HG03457 (cell line): ENCODE results near the gene MRPS27.
"Not testable (repeated sequence)": the region's sequence is repeated elsewhere in the genome, so short reads cannot be mapped to it uniquely, and the experiment has no call there.

ENCODE experiments used
- ATAC-seq: cut with Tn5 transposase; IDR thresholded peaks from one replicate; pipeline ENCODE4 v1.9.1; 2021; ENCODE audit warnings: moderate number of reproducible peaks; ENCODE audit not compliant: unreplicated experiment

MRPS27 gene

DNA sequence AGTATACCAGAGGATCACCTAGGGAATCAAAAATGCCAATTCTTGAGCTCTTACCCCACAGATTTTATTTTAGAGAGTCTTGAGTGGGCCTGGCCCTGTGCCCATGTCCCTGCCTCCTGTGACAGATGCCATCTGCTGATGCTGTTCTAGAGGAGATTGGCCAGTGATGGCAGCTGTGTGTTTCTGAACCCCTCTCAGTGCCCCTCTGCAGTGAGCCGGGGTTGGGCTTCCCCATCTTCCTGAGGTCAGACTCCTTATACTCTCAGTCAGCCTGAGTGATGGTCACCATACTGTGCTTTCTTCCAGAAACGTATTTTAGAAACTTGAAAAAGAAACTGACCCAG, 6.2 kb upstream of the MRPS27 start:
- ATAC-seq, result no peak

DNA sequence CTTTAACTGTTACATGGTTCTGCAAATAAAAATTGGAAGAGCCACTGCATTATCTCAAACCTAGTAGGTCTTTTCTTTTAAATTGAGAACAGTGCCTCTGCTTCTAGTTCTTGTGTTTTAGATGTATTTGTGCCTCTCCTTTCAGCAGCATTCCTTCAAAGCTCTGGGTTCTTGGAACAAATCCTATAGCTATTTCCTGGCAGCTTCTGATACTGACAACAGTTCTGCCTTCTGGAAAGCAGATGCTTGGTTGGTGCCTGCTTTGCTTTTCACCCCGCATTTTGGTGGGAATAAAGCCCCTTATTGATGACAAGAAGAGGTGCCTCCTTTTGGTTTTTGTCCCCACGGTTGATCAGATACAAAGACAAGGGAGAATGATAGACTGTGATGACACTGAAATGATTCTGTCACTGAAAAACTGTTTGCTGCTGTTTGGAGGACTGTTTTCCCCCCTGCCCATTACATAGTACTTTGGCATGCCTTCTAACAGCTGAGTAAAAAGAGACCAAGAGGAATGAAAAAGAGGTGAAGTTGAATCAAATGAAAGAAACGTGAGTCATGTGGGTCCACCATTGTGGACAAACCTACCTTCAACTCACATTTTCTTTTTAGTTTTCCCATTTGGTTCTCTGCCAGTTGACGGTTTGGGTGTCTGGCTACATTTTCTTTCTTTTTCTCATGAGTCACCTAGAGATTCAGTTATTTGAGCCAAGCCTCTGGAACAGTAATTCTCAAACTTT, 5.7 kb upstream of the MRPS27 start:
- ATAC-seq, result no peak

DNA sequence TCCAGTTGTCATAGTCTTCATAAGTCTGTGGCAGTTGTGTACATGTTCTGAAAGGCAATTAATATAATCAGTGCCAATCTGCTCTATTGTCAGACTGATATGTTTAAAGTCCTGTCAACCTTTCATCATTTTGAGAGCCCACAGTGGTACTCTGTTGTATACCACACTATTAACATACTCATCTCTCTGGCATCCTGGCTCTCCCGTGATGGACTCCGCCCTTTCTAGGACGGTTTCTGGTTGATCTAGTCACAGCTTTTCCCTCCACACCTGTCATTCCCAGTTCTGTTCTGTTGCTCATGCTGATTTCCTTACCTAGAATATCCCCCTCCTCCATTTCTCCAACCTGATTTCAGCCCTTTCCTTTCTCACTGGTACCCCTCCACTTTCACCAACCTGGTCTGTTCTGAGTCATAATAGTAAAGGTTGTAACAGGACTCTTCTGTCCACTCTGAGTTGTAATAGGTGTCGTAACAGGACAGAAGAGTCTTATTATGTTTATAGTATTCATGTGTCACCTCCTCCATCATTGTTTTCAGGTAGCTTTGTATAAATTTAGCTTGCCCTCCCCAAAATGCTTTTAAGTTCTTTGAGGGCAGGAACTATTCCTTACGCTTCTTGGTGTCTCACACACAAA, 4.3 kb upstream of the MRPS27 start:
- ATAC-seq, result no peak

DNA sequence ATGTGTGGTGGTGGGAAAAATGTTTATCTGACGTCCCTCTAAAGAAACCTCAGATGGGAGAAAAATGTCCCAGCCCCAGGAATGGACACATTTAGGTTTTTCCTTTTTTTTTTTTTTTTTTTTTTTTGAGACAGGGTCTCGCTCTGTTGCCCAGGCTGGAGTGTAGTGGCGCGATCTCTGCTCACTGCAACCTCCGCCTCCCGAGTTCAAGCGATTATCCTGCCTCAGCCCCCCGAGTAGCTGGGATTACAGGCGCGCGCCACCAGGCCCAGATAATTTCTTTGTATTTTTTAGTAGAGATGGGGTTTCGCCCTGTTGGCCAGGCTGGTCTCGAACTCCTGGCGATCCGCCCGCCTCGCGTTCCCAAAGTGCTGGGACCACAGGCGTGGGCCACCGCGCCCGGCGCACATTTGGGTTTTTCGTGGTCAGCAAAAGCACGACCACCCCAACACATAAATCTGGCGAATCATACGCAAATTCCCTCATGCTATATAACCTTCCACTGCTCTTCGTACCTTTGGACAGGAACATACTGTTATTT, 535 bp downstream of the MRPS27 start:
- ATAC-seq, result not testable (repeated sequence)

DNA sequence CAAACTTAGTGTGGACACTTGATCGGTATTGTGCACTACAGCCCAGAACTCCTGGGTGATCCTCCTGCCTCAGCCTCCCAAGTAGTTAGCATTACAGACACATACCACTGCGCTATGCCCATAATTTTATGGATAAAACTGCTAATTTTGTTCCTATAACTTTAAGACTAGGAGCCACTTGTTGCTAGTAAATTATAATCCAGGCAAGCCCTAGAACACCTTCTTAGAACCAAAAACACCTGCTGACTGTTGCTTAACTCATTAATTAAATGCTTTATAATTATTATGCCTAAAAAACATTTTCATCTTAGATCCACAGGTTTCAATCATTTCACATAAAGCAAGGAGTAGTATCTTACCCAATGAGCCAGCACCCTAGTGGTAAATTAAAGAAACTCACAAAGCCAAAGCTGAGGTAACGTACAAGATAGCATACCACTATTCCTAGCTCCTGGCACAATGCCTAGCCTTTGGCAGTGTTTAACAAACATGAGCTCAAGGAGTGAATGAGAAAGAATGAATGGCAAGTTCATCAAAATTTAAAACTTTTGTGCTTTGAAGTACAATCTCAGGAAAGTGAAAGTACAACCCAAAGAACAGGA, 5.4 kb downstream of the MRPS27 start:
- ATAC-seq, result no peak

DNA sequence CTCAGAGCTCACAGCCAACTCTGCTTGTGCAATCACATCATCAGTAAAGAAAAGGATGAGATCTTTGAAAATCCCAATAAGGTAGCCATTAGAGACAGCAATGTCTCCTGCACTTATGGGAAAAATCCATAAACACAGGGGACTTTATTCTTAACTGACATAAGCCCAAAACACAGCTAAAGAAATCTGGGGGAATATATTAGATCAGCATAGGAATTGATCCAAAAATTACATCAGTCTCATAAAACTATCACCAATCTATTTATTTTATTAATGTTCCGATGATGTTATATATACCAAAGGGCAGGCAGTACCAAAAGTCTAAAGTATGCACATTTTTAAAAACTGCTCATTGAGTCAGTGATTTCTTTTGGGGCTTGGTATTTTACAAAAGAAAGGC, 6.9 kb downstream of the MRPS27 start:
- no peak for ATAC-seq

DNA sequence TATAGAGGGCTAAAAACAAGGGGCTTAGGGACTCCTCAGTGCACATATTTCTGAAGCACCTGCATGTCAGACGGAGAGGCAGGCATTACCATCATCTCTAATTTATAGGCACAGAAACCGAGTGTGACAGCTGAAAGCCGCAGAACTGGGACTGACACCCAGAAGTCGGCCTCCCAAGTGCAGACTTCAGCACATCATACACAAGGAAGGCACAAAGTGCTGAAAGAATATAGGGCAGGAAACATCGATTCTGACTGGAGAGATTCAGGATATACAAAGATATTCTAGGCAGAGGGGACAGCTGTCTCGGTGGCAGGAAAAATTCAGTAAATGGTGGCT, 11.2 kb downstream of the MRPS27 start:
- ATAC-seq, result no peak

DNA sequence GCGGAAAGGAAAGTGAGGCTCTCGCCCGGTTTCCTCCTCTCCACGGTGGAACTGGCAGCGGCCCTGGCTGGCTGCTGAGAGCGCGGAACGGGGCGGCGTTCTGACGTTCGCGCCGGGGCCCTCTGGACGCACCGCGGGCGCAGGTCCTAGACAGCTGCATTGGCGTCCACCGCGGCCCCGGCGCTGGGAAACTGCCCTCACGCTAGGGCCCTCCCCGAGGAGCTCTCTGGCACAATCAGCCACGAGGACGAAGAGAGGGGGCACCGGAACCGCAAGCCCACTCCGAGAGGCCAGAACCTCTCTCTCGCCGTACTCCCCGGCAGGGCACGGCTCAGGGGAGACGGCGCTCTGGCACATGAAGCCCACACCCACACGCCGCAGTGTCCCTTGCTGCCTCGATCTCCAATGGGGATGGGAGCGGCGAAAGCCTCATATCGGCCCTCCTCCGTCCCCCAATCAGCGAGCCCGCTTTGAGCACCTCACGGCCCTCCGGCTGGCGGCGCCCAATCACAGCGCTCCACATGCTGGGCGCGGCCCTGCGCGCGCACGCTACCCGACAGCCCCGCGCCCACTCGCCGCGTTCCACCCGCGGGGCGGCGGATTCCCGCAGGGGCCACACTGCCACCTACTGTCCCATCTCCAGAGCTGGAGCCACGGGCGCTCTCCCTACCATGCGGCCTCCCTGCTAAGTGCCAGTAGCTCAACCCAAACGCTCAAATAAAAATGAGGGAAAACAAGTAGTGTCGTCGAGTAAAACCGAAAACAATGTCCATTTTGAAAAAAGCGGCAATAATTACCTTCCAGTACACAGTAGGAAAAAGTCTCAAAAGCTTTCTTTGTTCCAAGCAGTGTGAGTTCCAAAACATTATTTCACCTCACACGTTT, 11.8 kb downstream of the MRPS27 start:
- ATAC-seq, result peak; percentile 81

DNA sequence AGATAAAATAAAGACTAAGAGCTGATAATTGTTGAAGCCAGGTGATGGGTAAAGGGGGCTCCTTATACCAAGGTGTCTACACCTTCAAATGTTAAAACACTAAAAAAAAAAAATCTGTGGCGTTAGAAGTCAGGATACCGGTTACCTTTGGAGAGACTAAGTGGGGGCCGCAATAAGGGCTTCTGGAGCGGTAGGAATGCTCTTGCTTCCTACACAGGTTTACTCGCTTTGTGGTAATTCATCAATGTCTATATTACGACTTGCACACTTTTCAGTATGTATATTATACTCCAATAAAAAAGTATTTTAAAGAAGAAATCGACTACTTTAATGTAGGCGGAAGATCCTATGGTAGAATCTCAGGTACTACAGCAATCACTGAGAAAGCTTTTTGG, 12.5 kb downstream of the MRPS27 start:
- ATAC-seq, result no peak

DNA sequence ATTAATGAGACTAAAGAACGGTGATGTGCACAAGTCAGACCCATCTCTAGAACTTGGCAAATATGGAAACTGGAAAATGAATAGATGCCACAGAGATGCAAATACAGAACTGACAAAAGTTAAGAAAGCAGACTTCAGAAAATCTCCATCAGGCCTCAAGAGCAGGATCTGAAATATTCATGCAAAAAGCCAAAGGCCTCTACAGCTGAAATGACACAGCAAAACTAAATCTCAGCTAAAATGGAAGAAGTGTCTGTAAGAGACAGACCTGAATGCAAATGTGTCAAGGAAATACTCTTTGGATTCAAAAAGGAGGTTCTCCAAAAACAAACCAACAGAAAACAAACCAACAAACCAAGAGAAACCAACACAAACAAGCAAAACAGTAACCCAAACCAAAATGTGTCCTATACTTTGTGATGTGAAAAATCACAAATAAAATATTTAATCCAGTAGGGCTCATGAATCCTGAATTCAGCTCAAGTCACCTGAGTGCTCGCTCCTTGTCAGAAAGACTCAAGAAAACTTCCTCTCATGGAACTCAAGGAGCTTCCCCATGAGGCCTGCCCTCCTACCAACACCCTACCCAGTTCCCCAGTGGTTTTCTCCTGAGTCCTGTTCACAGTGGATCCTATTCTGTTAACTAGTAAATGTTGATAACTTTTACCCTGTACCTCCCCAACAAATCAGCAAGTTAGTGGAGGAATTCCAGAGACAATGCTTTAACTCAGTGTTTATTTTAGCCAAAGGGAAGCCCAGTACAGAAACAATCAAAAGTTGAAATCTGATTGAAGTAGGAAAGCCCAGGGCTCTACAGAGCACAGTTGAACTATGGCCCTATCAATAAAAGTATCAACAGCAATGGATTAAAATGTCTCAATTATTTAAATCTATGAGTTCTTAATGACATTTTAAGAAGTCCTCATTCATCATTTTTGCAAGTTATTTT, 14.6 kb downstream of the MRPS27 start:
- ATAC-seq, result no peak

DNA sequence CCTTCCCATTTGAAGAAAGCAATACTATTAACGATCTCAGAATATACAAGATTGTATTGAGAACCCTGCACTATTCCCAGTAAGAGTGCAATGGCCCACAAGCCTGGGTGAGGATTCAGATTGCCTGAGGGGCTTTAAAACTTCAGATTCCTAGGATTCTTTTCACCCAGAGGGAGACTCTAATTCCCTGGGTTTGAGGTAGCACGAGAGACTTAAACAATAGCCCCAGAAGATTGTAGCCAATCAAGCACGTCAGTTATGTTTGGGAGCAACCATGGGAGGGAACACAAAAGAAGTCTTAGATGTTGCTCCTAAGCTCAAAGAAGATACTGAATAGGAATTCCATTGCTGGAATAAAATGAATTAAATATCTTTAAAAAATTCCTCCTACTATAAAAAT, 17.9 kb downstream of the MRPS27 start:
- no peak for ATAC-seq

DNA sequence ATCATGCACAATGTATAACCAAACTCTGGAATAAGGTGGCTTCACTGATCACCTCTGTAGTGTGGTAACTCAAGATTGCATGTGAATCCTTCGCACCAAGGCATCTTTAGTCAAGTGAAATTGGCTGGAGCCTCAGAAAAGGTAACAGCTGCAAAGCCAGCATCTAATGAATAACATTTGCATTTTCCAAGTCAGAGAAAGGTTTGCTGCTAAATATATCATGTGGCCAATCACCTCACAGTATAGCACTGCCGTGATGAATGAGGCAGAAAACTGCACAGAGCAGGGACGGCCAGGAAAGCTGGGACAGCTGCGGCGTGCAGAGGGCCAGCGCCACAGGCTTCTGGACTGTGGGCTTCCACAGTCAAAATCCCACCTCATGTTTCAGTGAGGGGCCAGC, 18.5 kb downstream of the MRPS27 start:
- ATAC-seq, result peak; percentile 37

DNA sequence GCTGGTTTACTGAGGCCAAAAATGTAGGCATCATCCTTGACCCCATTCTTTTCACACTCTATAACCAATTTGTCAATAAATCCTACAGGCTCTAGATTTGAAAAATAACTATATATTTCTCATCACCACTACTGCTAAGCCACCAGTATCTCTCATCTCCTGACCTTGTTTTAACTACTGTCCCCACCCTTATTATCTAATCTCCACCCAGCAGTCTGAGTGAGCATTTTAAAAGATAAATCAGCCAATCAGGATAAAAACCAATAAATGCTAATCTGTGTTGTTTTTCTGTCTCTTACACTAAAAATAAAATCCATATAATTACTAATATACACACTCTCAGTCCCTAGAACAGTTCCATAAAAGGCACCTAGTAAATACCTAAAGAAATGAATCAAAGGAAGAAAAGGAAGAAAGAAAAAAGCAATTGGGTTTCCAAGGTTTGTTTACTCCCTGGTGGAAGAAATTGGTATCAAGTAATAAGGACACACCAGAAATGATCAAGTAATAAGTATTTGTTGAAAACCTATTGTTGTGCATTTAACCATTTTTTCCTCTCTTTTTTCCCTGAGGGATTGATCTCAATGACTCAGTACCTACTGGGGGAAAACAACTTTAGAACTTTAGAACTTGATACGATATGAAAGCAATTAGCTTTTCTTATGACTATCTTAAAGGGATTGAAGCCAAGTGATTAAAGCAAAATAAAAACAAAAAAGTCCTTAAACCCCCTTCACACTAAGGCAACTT, 19.3 kb downstream of the MRPS27 start:
- no peak for ATAC-seq

DNA sequence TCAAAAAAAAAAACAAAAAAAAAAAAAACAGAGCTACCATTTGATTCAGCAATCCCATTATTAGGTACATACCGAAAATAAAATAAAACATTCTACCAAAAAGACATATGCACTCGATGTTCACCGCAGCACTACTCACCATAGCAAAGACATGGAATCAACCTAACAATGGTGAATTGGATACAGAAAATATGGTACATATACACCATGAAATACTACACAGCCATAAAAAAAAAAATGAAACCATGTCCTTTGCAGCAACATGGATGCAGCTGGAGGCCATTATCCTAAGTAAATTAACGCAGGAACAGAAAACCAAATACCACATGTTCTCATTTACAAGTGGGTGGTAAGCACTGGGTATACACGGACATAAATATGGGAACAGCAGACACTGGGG, 21.3 kb downstream of the MRPS27 start:
- ATAC-seq, result no peak

DNA sequence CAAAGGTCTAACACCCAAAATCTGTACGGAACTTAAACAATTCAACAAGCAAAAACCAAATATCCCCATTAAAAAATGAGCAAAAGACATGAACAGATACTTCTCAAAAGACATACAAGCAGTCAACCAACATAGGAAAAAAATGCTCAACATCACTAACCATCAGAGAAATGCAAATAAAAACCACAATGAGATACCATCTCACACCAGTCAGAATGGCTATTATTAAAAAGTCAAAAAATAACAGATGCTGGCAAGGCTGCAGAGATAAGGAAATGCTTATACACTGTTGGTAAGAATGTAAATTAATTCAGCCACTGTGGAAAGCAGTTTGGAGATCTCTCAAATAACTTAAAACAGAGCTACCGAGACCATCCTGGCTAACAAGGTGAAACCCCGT, 21.9 kb downstream of the MRPS27 start:
- peak; percentile 49 for ATAC-seq

DNA sequence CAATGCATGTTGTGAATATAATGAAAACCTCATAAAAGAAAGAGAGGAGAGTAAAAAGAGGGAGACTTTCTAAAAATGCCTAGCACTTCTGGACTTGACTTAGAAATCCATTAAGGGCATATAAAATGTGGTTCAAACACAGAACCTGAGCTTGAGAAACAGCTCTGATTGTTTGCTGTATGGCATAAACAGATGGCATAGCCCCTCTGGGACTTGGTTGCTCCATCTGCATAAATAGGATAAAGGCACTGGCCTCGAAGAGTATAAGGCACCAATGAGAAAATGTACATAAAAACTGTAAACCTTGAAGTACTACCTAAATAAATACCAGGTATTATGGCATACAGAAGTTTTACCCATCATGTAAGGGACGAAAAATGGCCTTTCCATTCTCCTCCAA, 23.8 kb downstream of the MRPS27 start:
- ATAC-seq, result no peak

DNA sequence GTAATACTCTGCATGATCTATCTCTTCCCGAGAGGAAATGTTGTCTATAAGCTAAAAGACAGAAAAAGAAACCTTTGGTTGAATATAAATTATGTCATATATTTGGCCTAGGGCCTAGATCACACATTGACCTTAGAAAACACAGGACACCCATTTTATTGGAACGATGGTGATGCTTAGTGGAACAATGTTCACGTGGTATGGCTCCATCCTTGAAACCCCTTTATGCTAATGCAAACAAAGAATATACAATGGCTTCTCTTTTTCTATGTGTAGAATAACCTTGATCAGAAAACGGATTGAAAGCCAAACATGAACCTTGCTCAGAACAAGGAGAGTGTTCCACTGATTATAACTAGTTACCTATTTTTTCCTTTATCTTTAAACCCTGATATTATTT, 24.5 kb downstream of the MRPS27 start:
- no peak for ATAC-seq

DNA sequence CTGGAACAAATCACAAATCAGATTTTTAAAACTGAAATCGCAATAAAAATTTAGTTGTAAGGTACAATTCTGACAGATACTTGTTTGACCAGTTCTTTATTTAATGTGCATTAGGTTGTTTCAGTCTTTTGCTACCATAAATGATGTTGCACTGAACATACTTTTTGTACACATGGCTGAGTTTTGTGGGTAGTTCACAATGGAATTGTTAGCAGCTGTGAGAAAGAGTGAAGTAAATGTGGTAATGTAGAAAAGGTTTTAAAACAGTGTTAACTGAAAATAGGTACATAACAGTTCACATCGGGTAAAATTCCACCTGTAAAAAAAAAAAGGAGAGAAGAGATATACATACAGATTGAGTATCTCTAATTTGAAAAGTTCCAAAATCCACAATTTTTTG, 25.6 kb downstream of the MRPS27 start:
- no peak for ATAC-seq

DNA sequence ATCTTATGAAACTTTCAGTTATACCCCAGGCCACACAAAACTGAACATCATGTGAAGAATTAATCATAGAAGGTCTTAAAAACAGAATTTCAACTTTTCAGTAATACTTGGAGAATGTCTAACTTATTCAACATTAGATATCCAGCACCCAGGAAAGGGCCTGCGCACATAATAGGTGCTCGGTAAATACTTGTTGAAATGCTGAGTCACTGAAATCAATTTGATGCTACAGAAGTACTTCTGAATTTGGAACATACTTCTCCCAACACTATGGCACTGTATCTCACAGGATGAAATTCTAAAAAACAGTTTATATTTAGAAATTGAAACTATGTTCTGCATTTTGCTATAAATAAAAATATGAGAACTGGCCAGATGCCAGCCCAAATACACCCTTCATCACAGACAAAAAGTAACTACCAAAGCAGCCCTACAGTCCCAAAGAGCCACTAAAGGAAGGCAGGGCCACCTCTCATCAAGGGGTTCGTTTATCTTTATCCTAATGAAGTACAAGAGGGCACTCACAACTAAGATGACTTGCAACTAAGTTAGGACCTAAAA, 26.5 kb downstream of the MRPS27 start:
- ATAC-seq, result no peak
